AG10803 (cell line): ENCODE measurements around the gene PDE4A.

Experiments used
- DNase-seq: peaks from one replicate; pipeline ENCODE4 v3.0.0; 2010; ENCODE audit warnings: low read depth
- H3K4me3 ChIP-seq: 2 replicates; pipeline ENCODE4 v1.5.1; 2011; ENCODE audit warnings: mild to moderate bottlenecking, low read length, control low read depth
- CTCF ChIP-seq: conservative IDR thresholded peaks from 2 replicates; pipeline ENCODE4 v1.5.1; 2011; ENCODE audit warnings: mild to moderate bottlenecking, low read length, control low read depth, inconsistent platforms

Gene PDE4A

GRCh38 chr19:10491472-10492047 lies 71.2 kb downstream of the PDE4A start:
- no peak for TF ChIP-seq CTCF
- H3K4me3 ChIP-seq = no peak overlapping the region
- no peak for DNase-seq

GRCh38 chr19:10497371-10497770 lies 77.0 kb downstream of the PDE4A start:
- no peak for DNase-seq
- TF ChIP-seq CTCF = no peak
- H3K4me3 ChIP-seq = no peak overlapping the region

GRCh38 chr19:10499550-10500246 lies 79.4 kb downstream of the PDE4A start:
- no peak for TF ChIP-seq CTCF
- no peak overlapping the region for H3K4me3 ChIP-seq
- no peak for DNase-seq

- TF ChIP-seq CTCF = no peak
- no peak for DNase-seq
- H3K4me3 ChIP-seq = no peak overlapping the region
Measured at GRCh38 chr19:10500247-10500592, 79.9 kb downstream of the PDE4A start.

GRCh38 chr19:10501971-10502523 lies 81.7 kb downstream of the PDE4A start:
- no peak for TF ChIP-seq CTCF
- DNase-seq = peak; percentile 46
- peak overlapping the region; percentile 93 for H3K4me3 ChIP-seq

- peak; percentile 90 for DNase-seq
- TF ChIP-seq CTCF = no peak
- peak overlapping the region; percentile 93 for H3K4me3 ChIP-seq
Measured at GRCh38 chr19:10502524-10503001, 82.2 kb downstream of the PDE4A start.
